ENCODE results near the gene CLIC4. TPM values are rescaled to one million over a fixed set of nuclear protein-coding genes. Genes with fewer than 3 reads are reported as not detected.
"Not testable (repeated sequence)": the region's sequence is repeated elsewhere in the genome, so short reads cannot be mapped to it uniquely, and the experiment has no call there.

CLIC4 gene
- total RNA-seq, 1 experiment from 2014 or later = 87.4 TPM

DNA sequence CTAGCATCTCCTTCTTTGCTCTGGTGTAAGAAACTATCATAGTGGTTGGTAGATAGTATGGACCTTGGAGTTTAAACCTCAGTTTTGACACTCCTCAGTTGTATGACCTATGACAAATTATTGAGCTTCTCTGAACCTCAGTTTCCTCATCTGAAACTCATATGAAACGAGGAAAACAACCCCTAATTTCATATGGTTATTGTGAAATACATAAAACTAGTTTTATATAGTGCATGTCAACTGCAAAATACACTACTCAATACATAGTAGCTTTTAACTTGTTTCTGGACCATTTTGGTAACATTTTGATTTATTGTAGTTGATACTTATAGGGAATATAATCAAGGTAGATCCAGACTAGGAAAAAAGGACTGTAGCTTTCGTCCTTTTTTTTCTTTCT is 32.9 kb downstream of the CLIC4 start:
- Histone ChIP-seq H3K4me2 (ENCODE audit: low read depth, low read length, poor library complexity, severe bottlenecking) (peak overlapping the region; percentile 8), H3K36me3 (ENCODE audit: insufficient read depth, low read length) (peaks cover 5% of the 10 kb centered on the region; the same call in 1 of the 2 replicates), H3K9me3 (ENCODE audit: low read length) (no peaks in the 10 kb centered on the region), H3K4me3 (ENCODE audit: low read length) (no peak overlapping the region), H3K4me1 (ENCODE audit: low read length) (peaks cover 70% of the 10 kb centered on the region), H3K9ac (ENCODE audit: low read length) (no peak overlapping the region), H3K27ac (ENCODE audit: low read length) (peak overlapping the region; percentile 87), H3K9me2 (replicated peaks; ENCODE audit: insufficient read depth, low read length) (no peaks in the 10 kb centered on the region), H2AFZ (ENCODE audit: low read length) (no peak overlapping the region), H3K79me2 (ENCODE audit: low read length) (peaks cover 97% of the 10 kb centered on the region), H3K27me3 (ENCODE audit: low read length) (no peaks in the 10 kb centered on the region), H4K20me1 (ENCODE audit: insufficient read depth, low read depth, low read length) (no peaks in the 10 kb centered on the region)
- DNase-seq = no peak

DNA sequence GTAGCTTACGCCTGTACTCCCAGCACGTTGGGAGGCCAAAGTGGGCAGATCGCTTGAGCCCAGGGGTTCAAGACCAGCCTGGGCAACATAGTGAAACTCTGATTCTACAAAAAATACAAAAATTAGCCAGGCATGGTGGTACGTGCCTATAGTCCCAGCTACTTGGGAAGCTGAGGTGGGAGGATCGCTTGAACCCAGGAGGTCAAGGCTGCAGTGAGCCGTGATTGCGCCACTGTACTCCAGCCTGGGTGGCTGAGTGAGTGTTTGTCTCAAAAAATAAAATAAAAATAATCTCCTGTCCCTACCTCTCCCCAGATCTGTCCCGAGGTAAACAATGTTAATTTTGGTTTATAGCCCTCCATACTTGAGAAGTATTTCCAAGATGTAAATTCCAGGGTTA is 34.0 kb downstream of the CLIC4 start:
- not testable (repeated sequence) for DNase-seq; H3K27me3 ChIP-seq (ENCODE audit: low read length); H2AFZ ChIP-seq (ENCODE audit: low read length); H3K4me3 ChIP-seq (ENCODE audit: low read length); H3K9me2 ChIP-seq (replicated peaks; ENCODE audit: insufficient read depth, low read length); H3K27ac ChIP-seq (ENCODE audit: low read length); H3K9me3 ChIP-seq (ENCODE audit: low read length); H3K4me2 ChIP-seq (ENCODE audit: low read depth, low read length, poor library complexity, severe bottlenecking); H4K20me1 ChIP-seq (ENCODE audit: insufficient read depth, low read depth, low read length); H3K9ac ChIP-seq (ENCODE audit: low read length); H3K36me3 ChIP-seq (ENCODE audit: insufficient read depth, low read length)
- peaks cover 64% of the 10 kb centered on the region for H3K4me1 ChIP-seq (ENCODE audit: low read length)
- H3K79me2 ChIP-seq (ENCODE audit: low read length) = peaks cover 97% of the 10 kb centered on the region

DNA sequence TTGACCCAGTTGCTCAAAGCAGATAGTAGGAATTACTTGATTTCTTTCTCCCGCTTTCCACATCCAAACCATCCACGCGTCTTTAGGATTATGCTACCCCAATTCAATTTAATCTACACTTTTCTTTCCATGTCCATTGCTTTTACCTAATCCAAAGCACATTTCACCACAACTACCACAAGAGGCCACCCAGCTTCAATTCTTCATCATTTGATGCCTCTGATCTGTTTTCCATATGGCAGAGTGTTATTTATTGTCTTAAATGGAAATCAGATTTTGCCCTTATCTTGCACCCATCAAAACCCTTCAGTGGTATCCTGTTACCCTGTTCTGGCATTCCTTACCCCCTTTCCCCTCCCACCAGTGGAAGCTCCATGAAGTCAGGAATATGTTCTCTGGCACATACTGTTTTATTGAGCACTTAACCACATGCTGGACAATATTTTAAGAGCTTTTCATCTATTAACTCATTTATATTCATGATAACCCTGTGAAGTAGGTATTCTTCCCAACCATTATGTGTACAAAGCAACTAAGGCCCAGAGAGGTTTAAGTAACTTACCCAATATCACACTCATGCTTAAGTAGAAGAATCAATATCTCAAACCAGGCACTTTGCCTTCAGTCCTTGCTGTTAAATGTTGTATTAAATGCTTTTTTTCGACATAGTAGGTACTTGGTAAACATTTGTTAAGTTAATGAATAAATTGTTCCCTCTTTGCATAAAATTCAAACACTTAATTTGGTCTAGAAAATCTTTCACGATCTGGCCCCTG is 34.6 kb downstream of the CLIC4 start:
- Histone ChIP-seq H3K9me3 (ENCODE audit: low read length) (no peaks in the 10 kb centered on the region), H3K9ac (ENCODE audit: low read length) (no peak overlapping the region), H3K27me3 (ENCODE audit: low read length) (no peaks in the 10 kb centered on the region), H4K20me1 (ENCODE audit: insufficient read depth, low read depth, low read length) (no peaks in the 10 kb centered on the region), H3K4me2 (ENCODE audit: low read depth, low read length, poor library complexity, severe bottlenecking) (no peak overlapping the region), H3K4me1 (ENCODE audit: low read length) (peaks cover 57% of the 10 kb centered on the region), H3K9me2 (replicated peaks; ENCODE audit: insufficient read depth, low read length) (no peaks in the 10 kb centered on the region), H3K4me3 (ENCODE audit: low read length) (no peak overlapping the region), H3K27ac (ENCODE audit: low read length) (peak overlapping the region; percentile 53), H3K36me3 (ENCODE audit: insufficient read depth, low read length) (peaks cover 5% of the 10 kb centered on the region; the same call in 1 of the 2 replicates), H3K79me2 (ENCODE audit: low read length) (peaks cover 96% of the 10 kb centered on the region), H2AFZ (ENCODE audit: low read length) (no peak overlapping the region)
- DNase-seq = peak; percentile 52

DNA sequence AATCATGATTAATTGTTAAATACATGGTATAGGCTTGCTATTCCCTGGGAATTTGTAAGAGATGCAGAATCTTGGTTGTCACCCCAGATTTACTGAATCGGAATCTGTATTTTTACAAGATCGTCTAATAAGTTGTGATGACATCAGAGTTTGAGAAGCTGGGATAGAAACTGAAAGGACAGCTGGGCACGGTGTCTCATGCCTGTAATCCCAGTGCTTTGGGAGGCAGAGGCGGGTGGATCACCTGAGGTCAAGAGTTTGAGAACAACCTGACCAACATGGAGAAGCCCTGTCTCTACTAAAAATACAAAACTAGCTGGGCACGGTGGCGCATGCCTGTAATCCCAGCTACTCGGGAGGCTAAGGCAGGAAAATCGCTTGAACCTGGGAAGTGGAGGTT is 35.4 kb downstream of the CLIC4 start:
- H3K9me3 ChIP-seq (ENCODE audit: low read length); H2AFZ ChIP-seq (ENCODE audit: low read length); H3K9ac ChIP-seq (ENCODE audit: low read length); DNase-seq; H4K20me1 ChIP-seq (ENCODE audit: insufficient read depth, low read depth, low read length); H3K4me2 ChIP-seq (ENCODE audit: low read depth, low read length, poor library complexity, severe bottlenecking); H3K36me3 ChIP-seq (ENCODE audit: insufficient read depth, low read length); H3K27me3 ChIP-seq (ENCODE audit: low read length); H3K9me2 ChIP-seq (replicated peaks; ENCODE audit: insufficient read depth, low read length); H3K4me3 ChIP-seq (ENCODE audit: low read length): not testable (repeated sequence)
- peaks cover 50% of the 10 kb centered on the region for H3K4me1 ChIP-seq (ENCODE audit: low read length)
- peak overlapping the region; percentile 53; the same call in 1 of the 2 replicates for H3K27ac ChIP-seq (ENCODE audit: low read length)
- H3K79me2 ChIP-seq (ENCODE audit: low read length) = peaks cover 96% of the 10 kb centered on the region

DNA sequence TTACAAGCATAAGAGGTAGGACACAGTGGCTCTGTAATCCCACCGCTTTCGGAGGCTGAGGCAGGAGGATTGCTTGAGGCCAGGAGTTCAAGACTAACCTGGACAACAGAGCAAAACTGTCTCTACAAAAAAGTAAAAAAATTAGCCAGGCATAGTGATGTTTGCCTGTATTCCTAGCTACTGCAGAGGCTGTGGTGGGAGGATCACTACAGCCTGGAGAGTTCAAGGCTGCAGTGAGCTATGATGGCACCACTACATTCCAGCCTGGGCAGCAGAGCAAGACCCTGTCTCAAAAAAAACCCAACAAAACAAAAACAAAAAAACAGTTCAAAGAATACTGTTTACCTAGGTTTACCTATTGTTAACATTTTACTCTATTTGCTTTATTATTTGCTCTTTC is 37.4 kb downstream of the CLIC4 start:
- Histone ChIP-seq H3K9me3 (ENCODE audit: low read length) (no peaks in the 10 kb centered on the region), H3K27me3 (ENCODE audit: low read length) (no peaks in the 10 kb centered on the region), H3K79me2 (ENCODE audit: low read length) (peaks cover 90% of the 10 kb centered on the region), H3K36me3 (ENCODE audit: insufficient read depth, low read length) (peaks cover 5% of the 10 kb centered on the region; the same call in 1 of the 2 replicates), H3K4me1 (ENCODE audit: low read length) (peaks cover 29% of the 10 kb centered on the region), H3K4me3 (ENCODE audit: low read length) (no peak overlapping the region), H3K9ac (ENCODE audit: low read length) (no peak overlapping the region), H3K4me2 (ENCODE audit: low read depth, low read length, poor library complexity, severe bottlenecking) (no peak overlapping the region), H3K9me2 (replicated peaks; ENCODE audit: insufficient read depth, low read length) (no peaks in the 10 kb centered on the region), H3K27ac (ENCODE audit: low read length) (no peak overlapping the region), H2AFZ (ENCODE audit: low read length) (no peak overlapping the region), H4K20me1 (ENCODE audit: insufficient read depth, low read depth, low read length) (no peaks in the 10 kb centered on the region)
- DNase-seq = no peak

DNA sequence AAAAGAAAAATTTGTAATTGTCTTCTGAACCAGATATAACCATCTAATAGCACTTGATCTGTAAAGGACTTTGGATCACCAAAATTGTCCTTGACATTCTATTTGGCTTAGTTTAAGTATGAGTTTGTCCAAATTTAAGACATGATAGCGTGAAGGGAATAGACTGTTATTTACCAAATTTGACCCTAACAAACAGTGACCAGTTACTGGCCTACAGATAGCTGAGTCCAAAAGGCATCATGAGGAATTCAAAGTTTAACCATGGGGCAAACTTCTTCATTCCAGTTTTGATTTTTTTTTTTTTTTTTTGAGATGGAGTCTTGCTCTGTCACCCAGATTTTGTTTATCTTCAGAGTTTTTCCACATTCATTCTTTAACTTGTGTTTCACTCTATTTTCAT is 38.5 kb downstream of the CLIC4 start:
- Histone ChIP-seq H3K36me3 (ENCODE audit: insufficient read depth, low read length) (peaks cover 5% of the 10 kb centered on the region; the same call in 1 of the 2 replicates), H3K4me2 (ENCODE audit: low read depth, low read length, poor library complexity, severe bottlenecking) (no peak overlapping the region), H3K27me3 (ENCODE audit: low read length) (no peaks in the 10 kb centered on the region), H3K79me2 (ENCODE audit: low read length) (peaks cover 88% of the 10 kb centered on the region), H3K9me2 (replicated peaks; ENCODE audit: insufficient read depth, low read length) (no peaks in the 10 kb centered on the region), H3K27ac (ENCODE audit: low read length) (peak overlapping the region; percentile 5; the same call in 1 of the 2 replicates), H4K20me1 (ENCODE audit: insufficient read depth, low read depth, low read length) (no peaks in the 10 kb centered on the region), H2AFZ (ENCODE audit: low read length) (no peak overlapping the region), H3K9me3 (ENCODE audit: low read length) (no peaks in the 10 kb centered on the region), H3K4me3 (ENCODE audit: low read length) (no peak overlapping the region), H3K4me1 (ENCODE audit: low read length) (peaks cover 19% of the 10 kb centered on the region), H3K9ac (ENCODE audit: low read length) (no peak overlapping the region)
- peak; percentile 32 for DNase-seq

DNA sequence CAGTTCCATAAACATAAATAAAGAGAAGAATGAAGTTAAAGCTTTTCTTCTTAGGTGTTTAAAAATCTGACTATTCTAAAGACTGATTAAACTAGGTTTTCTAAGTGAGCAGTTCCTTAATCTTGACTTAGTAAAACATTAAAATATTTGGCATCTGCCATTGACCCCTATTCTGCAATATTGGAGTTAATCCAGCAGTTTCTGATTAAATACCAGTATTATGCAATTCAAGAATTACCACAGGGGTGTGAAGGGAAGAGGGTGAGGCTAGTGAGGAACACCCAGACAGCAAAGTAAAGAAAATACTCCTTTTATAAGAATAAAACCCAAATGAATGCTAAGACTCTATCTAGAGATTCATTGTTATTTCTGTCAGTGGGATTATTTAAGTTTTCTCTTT is 40.9 kb downstream of the CLIC4 start:
- H3K36me3 ChIP-seq (ENCODE audit: insufficient read depth, low read length) = no peaks in the 10 kb centered on the region
- H3K79me2 ChIP-seq (ENCODE audit: low read length) = peaks cover 90% of the 10 kb centered on the region
- no peaks in the 10 kb centered on the region for H4K20me1 ChIP-seq (ENCODE audit: insufficient read depth, low read depth, low read length)
- no peaks in the 10 kb centered on the region for H3K9me3 ChIP-seq (ENCODE audit: low read length)
- no peak overlapping the region for H3K9ac ChIP-seq (ENCODE audit: low read length)
- no peaks in the 10 kb centered on the region for H3K4me1 ChIP-seq (ENCODE audit: low read length)
- H3K9me2 ChIP-seq (replicated peaks; ENCODE audit: insufficient read depth, low read length) = no peaks in the 10 kb centered on the region
- no peak overlapping the region for H3K27ac ChIP-seq (ENCODE audit: low read length)
- H3K4me2 ChIP-seq (ENCODE audit: low read depth, low read length, poor library complexity, severe bottlenecking) = no peak overlapping the region
- H2AFZ ChIP-seq (ENCODE audit: low read length) = no peak overlapping the region
- H3K4me3 ChIP-seq (ENCODE audit: low read length) = no peak overlapping the region
- no peaks in the 10 kb centered on the region for H3K27me3 ChIP-seq (ENCODE audit: low read length)
- no peak for DNase-seq

DNA sequence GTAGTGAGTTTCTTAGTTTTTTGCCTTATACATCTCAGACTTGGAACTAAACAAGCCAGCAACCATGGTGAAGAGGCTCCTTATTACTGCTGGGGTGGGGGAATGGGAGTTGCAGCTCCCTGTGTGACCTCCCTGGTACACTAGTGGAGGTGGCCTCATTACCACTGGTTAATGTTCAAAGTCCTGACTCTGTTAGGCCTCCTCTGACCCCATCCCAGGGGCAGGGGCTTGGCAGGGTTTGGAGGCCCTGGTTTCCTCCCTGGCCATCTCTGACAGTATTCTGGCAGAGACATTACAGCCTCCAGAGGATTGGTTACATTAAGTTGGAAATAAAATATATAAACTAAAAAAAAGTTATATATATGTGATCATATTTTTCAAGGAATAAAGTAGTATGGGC is 45.2 kb downstream of the CLIC4 start:
- no peaks in the 10 kb centered on the region for H3K27me3 ChIP-seq (ENCODE audit: low read length)
- H3K79me2 ChIP-seq (ENCODE audit: low read length) = peaks cover 88% of the 10 kb centered on the region
- H3K9me3 ChIP-seq (ENCODE audit: low read length) = no peaks in the 10 kb centered on the region
- H3K27ac ChIP-seq (ENCODE audit: low read length) = no peak overlapping the region
- no peak overlapping the region for H3K4me3 ChIP-seq (ENCODE audit: low read length)
- H3K9me2 ChIP-seq (replicated peaks; ENCODE audit: insufficient read depth, low read length) = no peaks in the 10 kb centered on the region
- no peaks in the 10 kb centered on the region for H3K36me3 ChIP-seq (ENCODE audit: insufficient read depth, low read length)
- H4K20me1 ChIP-seq (ENCODE audit: insufficient read depth, low read depth, low read length) = no peaks in the 10 kb centered on the region
- no peak overlapping the region for H3K9ac ChIP-seq (ENCODE audit: low read length)
- no peak overlapping the region for H2AFZ ChIP-seq (ENCODE audit: low read length)
- peaks cover 21% of the 10 kb centered on the region for H3K4me1 ChIP-seq (ENCODE audit: low read length)
- peak; percentile 40 for DNase-seq
- no peak overlapping the region for H3K4me2 ChIP-seq (ENCODE audit: low read depth, low read length, poor library complexity, severe bottlenecking)

Data from Karpas-422 (cell line).